ENCODE measurements around the gene RABL2A. TPM values are rescaled to one million over a fixed set of nuclear protein-coding genes. Genes with fewer than 3 reads are reported as not detected.
"Not testable (repeated sequence)": the region's sequence is repeated elsewhere in the genome, so short reads cannot be mapped to it uniquely, and the experiment has no call there.

Gene RABL2A
- polyA plus RNA-seq, 1 donor (not counting 4 experiments of a cell fraction or from before 2014, with no cell fraction given), result 6.7 TPM

DNA sequence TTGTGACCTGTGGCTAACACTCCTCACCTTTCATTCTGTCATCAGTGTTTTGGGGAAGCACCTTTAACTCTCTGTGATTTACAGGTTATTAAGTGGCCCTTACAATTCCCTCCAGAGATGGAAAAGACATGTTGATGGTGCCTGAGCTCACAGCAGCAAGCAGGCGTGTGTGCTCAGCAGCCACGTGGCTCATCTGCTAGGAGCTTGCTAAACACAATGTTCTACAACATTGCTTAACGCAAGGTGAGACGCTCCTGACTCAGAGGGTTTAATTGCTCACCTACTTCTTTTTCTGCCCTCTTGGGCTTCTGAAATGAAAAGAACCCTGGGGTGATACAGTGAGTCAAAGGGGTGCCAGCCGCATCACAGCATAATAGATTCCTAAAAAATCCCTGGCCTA lies 6.1 kb upstream of the RABL2A start:
- H2AFZ ChIP-seq (ENCODE audit: control insufficient read depth, low read length); H3K4me2 ChIP-seq (ENCODE audit: control insufficient read depth, extremely low read depth, insufficient read depth, low read depth, low read length); dilution Hi-C loops (cut with MboI; ENCODE audit: extremely low pct_ligation_motif_present, low sequenced_read_pairs); H3K9me1 ChIP-seq (ENCODE audit: control insufficient read depth, extremely low read depth, insufficient read depth, low read length); H3K27ac ChIP-seq (ENCODE audit: control insufficient read depth, insufficient read depth, low read length); FAIRE-seq; H3K4me3 ChIP-seq (ENCODE audit: control insufficient read depth in 2 of 3, extremely low read depth in 1 of 3, insufficient read depth in 2 of 3, low read depth in 1 of 3, low read length in 3 of 3); H3K36me3 ChIP-seq (ENCODE audit: control insufficient read depth in 2 of 2, extremely low read depth in 1 of 2, insufficient read depth in 2 of 2, low read length in 2 of 2); H3K9me3 ChIP-seq (ENCODE audit: control insufficient read depth, low read depth, low read length); H3K79me2 ChIP-seq (ENCODE audit: control insufficient read depth, insufficient read depth, low read length); H3K27me3 ChIP-seq (ENCODE audit: control insufficient read depth, extremely low read depth, insufficient read depth, low read length); H3K4me1 ChIP-seq (ENCODE audit: control insufficient read depth, extremely low read depth, insufficient read depth, low read length); H4K20me1 ChIP-seq (ENCODE audit: control insufficient read depth, extremely low read depth, insufficient read depth, low read length); H3K9ac ChIP-seq (ENCODE audit: control insufficient read depth, extremely low read depth, insufficient read depth, low read length): not testable (repeated sequence)
- DNase-seq (ENCODE audit: low read depth, low spot score), result peak; percentile 13

DNA sequence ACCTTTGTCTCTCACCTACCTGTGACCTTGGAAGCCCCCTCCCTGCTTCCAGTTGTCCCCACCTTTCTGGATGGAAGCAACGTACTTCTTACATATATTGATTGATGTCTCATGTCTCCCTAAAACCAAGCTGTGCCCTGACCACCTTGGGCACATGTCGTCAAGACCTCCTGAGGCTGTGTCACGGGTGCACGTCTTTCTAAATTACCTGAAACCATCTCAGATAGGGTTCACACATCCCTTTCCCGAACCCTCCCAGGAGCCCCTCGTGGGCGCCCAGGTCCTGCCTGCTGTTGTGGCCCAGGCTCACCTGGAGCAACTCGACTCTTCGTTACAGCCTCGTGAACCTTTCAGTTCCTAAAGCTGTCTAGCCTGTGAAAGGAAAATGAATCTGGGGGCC lies 1.2 kb upstream of the RABL2A start:
- H3K4me3 ChIP-seq (ENCODE audit: control insufficient read depth in 2 of 3, extremely low read depth in 1 of 3, insufficient read depth in 2 of 3, low read depth in 1 of 3, low read length in 3 of 3); FAIRE-seq; dilution Hi-C loops (cut with MboI; ENCODE audit: extremely low pct_ligation_motif_present, low sequenced_read_pairs); H3K27me3 ChIP-seq (ENCODE audit: control insufficient read depth, extremely low read depth, insufficient read depth, low read length); H3K79me2 ChIP-seq (ENCODE audit: control insufficient read depth, insufficient read depth, low read length); H2AFZ ChIP-seq (ENCODE audit: control insufficient read depth, low read length); H3K9me3 ChIP-seq (ENCODE audit: control insufficient read depth, low read depth, low read length); H3K9ac ChIP-seq (ENCODE audit: control insufficient read depth, extremely low read depth, insufficient read depth, low read length); H3K27ac ChIP-seq (ENCODE audit: control insufficient read depth, insufficient read depth, low read length); H4K20me1 ChIP-seq (ENCODE audit: control insufficient read depth, extremely low read depth, insufficient read depth, low read length); H3K9me1 ChIP-seq (ENCODE audit: control insufficient read depth, extremely low read depth, insufficient read depth, low read length); H3K36me3 ChIP-seq (ENCODE audit: control insufficient read depth in 2 of 2, extremely low read depth in 1 of 2, insufficient read depth in 2 of 2, low read length in 2 of 2); H3K4me1 ChIP-seq (ENCODE audit: control insufficient read depth, extremely low read depth, insufficient read depth, low read length); DNase-seq (ENCODE audit: low read depth, low spot score): not testable (repeated sequence)
- H3K4me2 ChIP-seq (ENCODE audit: control insufficient read depth, extremely low read depth, insufficient read depth, low read depth, low read length), result peak overlapping the region; percentile 16

DNA sequence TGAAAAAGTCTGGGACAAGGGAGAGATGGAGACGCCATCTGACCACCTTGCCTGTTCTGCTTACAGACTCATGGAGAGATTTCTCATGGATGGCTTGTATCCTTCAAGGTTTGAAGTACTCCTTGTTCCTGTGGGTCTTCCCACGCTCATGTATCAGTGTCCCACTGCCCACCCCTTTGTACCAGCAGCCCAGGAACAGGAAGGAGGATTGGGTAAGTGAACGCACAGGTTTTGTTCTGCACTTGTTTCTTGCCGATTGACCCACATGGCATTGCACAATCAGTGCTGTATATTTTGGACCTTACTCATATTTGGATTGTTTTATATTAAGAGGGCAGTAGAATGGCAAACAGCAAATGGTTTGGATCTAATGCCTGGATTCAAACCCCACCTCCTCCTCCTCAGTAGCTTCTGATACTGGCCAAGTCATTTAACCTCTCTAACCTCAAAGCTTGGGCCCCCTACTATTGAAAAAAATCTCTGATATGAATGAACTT lies 5.8 kb downstream of the RABL2A start:
- H3K4me3 ChIP-seq (ENCODE audit: control insufficient read depth in 2 of 3, extremely low read depth in 1 of 3, insufficient read depth in 2 of 3, low read depth in 1 of 3, low read length in 3 of 3); H2AFZ ChIP-seq (ENCODE audit: control insufficient read depth, low read length); H3K9me3 ChIP-seq (ENCODE audit: control insufficient read depth, low read depth, low read length); H3K27me3 ChIP-seq (ENCODE audit: control insufficient read depth, extremely low read depth, insufficient read depth, low read length); DNase-seq (ENCODE audit: low read depth, low spot score); H3K79me2 ChIP-seq (ENCODE audit: control insufficient read depth, insufficient read depth, low read length); dilution Hi-C loops (cut with MboI; ENCODE audit: extremely low pct_ligation_motif_present, low sequenced_read_pairs); H4K20me1 ChIP-seq (ENCODE audit: control insufficient read depth, extremely low read depth, insufficient read depth, low read length); H3K36me3 ChIP-seq (ENCODE audit: control insufficient read depth in 2 of 2, extremely low read depth in 1 of 2, insufficient read depth in 2 of 2, low read length in 2 of 2); H3K4me1 ChIP-seq (ENCODE audit: control insufficient read depth, extremely low read depth, insufficient read depth, low read length); H3K27ac ChIP-seq (ENCODE audit: control insufficient read depth, insufficient read depth, low read length); H3K9ac ChIP-seq (ENCODE audit: control insufficient read depth, extremely low read depth, insufficient read depth, low read length); FAIRE-seq; H3K9me1 ChIP-seq (ENCODE audit: control insufficient read depth, extremely low read depth, insufficient read depth, low read length); H3K4me2 ChIP-seq (ENCODE audit: control insufficient read depth, extremely low read depth, insufficient read depth, low read depth, low read length): not testable (repeated sequence)

GRCh38 chr2:113635358-113635757 lies 8.3 kb downstream of the RABL2A start:
- H3K27me3 ChIP-seq (ENCODE audit: control insufficient read depth, extremely low read depth, insufficient read depth, low read length); H3K9ac ChIP-seq (ENCODE audit: control insufficient read depth, extremely low read depth, insufficient read depth, low read length); H3K79me2 ChIP-seq (ENCODE audit: control insufficient read depth, insufficient read depth, low read length); H3K4me2 ChIP-seq (ENCODE audit: control insufficient read depth, extremely low read depth, insufficient read depth, low read depth, low read length); H2AFZ ChIP-seq (ENCODE audit: control insufficient read depth, low read length); H3K27ac ChIP-seq (ENCODE audit: control insufficient read depth, insufficient read depth, low read length); dilution Hi-C loops (cut with MboI; ENCODE audit: extremely low pct_ligation_motif_present, low sequenced_read_pairs); DNase-seq (ENCODE audit: low read depth, low spot score); H3K36me3 ChIP-seq (ENCODE audit: control insufficient read depth in 2 of 2, extremely low read depth in 1 of 2, insufficient read depth in 2 of 2, low read length in 2 of 2); H4K20me1 ChIP-seq (ENCODE audit: control insufficient read depth, extremely low read depth, insufficient read depth, low read length); H3K9me1 ChIP-seq (ENCODE audit: control insufficient read depth, extremely low read depth, insufficient read depth, low read length); H3K9me3 ChIP-seq (ENCODE audit: control insufficient read depth, low read depth, low read length); H3K4me1 ChIP-seq (ENCODE audit: control insufficient read depth, extremely low read depth, insufficient read depth, low read length); FAIRE-seq; H3K4me3 ChIP-seq (ENCODE audit: control insufficient read depth in 2 of 3, extremely low read depth in 1 of 3, insufficient read depth in 2 of 3, low read depth in 1 of 3, low read length in 3 of 3): not testable (repeated sequence)

DNA sequence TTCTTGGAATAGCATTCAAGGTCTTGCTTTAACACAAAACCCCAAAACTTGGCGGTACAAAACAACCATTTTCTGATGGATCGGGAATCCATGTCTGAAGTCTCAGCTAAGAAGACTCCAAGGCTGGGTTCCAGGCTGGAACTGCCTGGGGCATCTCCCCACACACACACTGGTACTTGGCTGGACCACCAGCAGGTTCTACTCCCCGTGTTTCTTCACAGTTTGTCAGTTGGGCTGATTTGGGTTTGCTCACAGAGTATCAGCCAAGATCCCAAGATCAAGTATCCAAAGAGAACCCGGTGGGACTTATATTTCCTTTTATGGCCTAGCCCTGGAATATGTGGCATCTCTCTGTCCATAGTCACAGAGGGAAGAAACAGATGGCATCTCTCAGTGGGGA lies 9.2 kb downstream of the RABL2A start:
- H3K4me3 ChIP-seq (ENCODE audit: control insufficient read depth in 2 of 3, extremely low read depth in 1 of 3, insufficient read depth in 2 of 3, low read depth in 1 of 3, low read length in 3 of 3); FAIRE-seq; H3K9me1 ChIP-seq (ENCODE audit: control insufficient read depth, extremely low read depth, insufficient read depth, low read length); DNase-seq (ENCODE audit: low read depth, low spot score); H3K4me1 ChIP-seq (ENCODE audit: control insufficient read depth, extremely low read depth, insufficient read depth, low read length); H3K36me3 ChIP-seq (ENCODE audit: control insufficient read depth in 2 of 2, extremely low read depth in 1 of 2, insufficient read depth in 2 of 2, low read length in 2 of 2); dilution Hi-C loops (cut with MboI; ENCODE audit: extremely low pct_ligation_motif_present, low sequenced_read_pairs); H3K79me2 ChIP-seq (ENCODE audit: control insufficient read depth, insufficient read depth, low read length); H2AFZ ChIP-seq (ENCODE audit: control insufficient read depth, low read length); H3K27ac ChIP-seq (ENCODE audit: control insufficient read depth, insufficient read depth, low read length); H3K4me2 ChIP-seq (ENCODE audit: control insufficient read depth, extremely low read depth, insufficient read depth, low read depth, low read length); H3K9ac ChIP-seq (ENCODE audit: control insufficient read depth, extremely low read depth, insufficient read depth, low read length); H3K9me3 ChIP-seq (ENCODE audit: control insufficient read depth, low read depth, low read length); H4K20me1 ChIP-seq (ENCODE audit: control insufficient read depth, extremely low read depth, insufficient read depth, low read length); H3K27me3 ChIP-seq (ENCODE audit: control insufficient read depth, extremely low read depth, insufficient read depth, low read length): not testable (repeated sequence)
